ENCODE measurements around the gene LNX1. TPM values are rescaled to one million over a fixed set of nuclear protein-coding genes. Genes with fewer than 3 reads are reported as not detected.

LNX1 gene
- polyA plus RNA-seq, 3 donors: 0.09 to 0.13 TPM; not detected in 1

- H3K9me3 Mint-ChIP-seq: peaks cover 0 to 3% (median 2%) of the 10 kb centered on the region in 7 donors
- no peak for DNase-seq
- no peaks in the 10 kb centered on the region for H3K36me3 ChIP-seq (replicated peaks in 1 of 2; ENCODE audit: control insufficient read depth in 1 of 2, insufficient read depth in 2 of 2, low read length in 2 of 2)
- H3K27ac Mint-ChIP-seq: no peak overlapping the region
- H3K36me3 Mint-ChIP-seq: no peaks in the 10 kb centered on the region
- H3K27me3 Mint-ChIP-seq (ENCODE audit: low read depth in 3 of 3): peaks cover 0 to 4% (median 2%) of the 10 kb centered on the region in 3 donors
- no peak overlapping the region for H2AFZ ChIP-seq (ENCODE audit: insufficient read depth, low read depth, low read length, poor library complexity, severe bottlenecking)
- no peak overlapping the region for H3K4me3 Mint-ChIP-seq
- no peaks in the 10 kb centered on the region for H3K27me3 ChIP-seq (ENCODE audit: control insufficient read depth in 2 of 2, insufficient read depth in 2 of 2, low read length in 2 of 2)
- H3K4me2 ChIP-seq (replicated peaks; ENCODE audit: extremely low read depth, low read length, poor library complexity, severe bottlenecking): no peak overlapping the region
- H3K9ac ChIP-seq (ENCODE audit: insufficient read depth, low read length, poor library complexity, severe bottlenecking): no peak overlapping the region
- no peak for TF ChIP-seq CTCF (IDR thresholded peaks at IDR 0.05)
- WGBS (ENCODE audit: insufficient coverage): 63% methylated on average over 1 of the region's 3 CpGs
- no peaks in the 10 kb centered on the region for H4K20me1 ChIP-seq (ENCODE audit: insufficient read depth, low read length)
- H3K27ac ChIP-seq (ENCODE audit: low read depth in 1 of 2, low read length in 2 of 2): no peak overlapping the region
- H3K4me1 Mint-ChIP-seq: no peaks in the 10 kb centered on the region
- no peaks in the 10 kb centered on the region for H3K79me2 ChIP-seq (ENCODE audit: insufficient read depth, low read length)
- H3K9me3 ChIP-seq (replicated peaks in 1 of 2; ENCODE audit: control insufficient read depth in 1 of 2, insufficient read depth in 1 of 2, low read length in 2 of 2): no peaks in the 10 kb centered on the region
- H3K4me3 ChIP-seq (replicated peaks in 1 of 3; ENCODE audit: low read depth in 2 of 3, low read length in 3 of 3): no peak overlapping the region
- no peaks in the 10 kb centered on the region for H3K4me1 ChIP-seq (ENCODE audit: control insufficient read depth in 1 of 2, insufficient read depth in 2 of 2, low read length in 2 of 2)
- intact Hi-C loops (cut with micrococcal nuclease): no loop called here
Observed at GRCh38 chr4:53580274-53580673, 11.0 kb downstream of the LNX1 start.

GRCh38 chr4:53579826-53580225 lies 11.5 kb downstream of the LNX1 start:
- no CpG with 5 or more reads among the region's 3 CpGs for WGBS (ENCODE audit: insufficient coverage)
- no peaks in the 10 kb centered on the region for H4K20me1 ChIP-seq (ENCODE audit: insufficient read depth, low read length)
- H3K9ac ChIP-seq (ENCODE audit: insufficient read depth, low read length, poor library complexity, severe bottlenecking): no peak overlapping the region
- H3K27ac ChIP-seq (ENCODE audit: low read depth in 1 of 2, low read length in 2 of 2): no peak overlapping the region
- Mint-ChIP-seq H3K36me3 (no peaks in the 10 kb centered on the region), H3K27ac (no peak overlapping the region), H3K4me1 (no peaks in the 10 kb centered on the region), H3K4me3 (no peak overlapping the region), H3K9me3 (peaks cover 0 to 3% (median 2%) of the 10 kb centered on the region in 7 donors), H3K27me3 (ENCODE audit: low read depth in 3 of 3) (peaks cover 0 to 4% (median 2%) of the 10 kb centered on the region in 3 donors)
- no peaks in the 10 kb centered on the region for H3K4me1 ChIP-seq (ENCODE audit: control insufficient read depth in 1 of 2, insufficient read depth in 2 of 2, low read length in 2 of 2)
- no peak for DNase-seq
- H3K9me3 ChIP-seq (replicated peaks in 1 of 2; ENCODE audit: control insufficient read depth in 1 of 2, insufficient read depth in 1 of 2, low read length in 2 of 2): no peaks in the 10 kb centered on the region
- intact Hi-C loops (cut with micrococcal nuclease): no loop called here
- H3K36me3 ChIP-seq (replicated peaks in 1 of 2; ENCODE audit: control insufficient read depth in 1 of 2, insufficient read depth in 2 of 2, low read length in 2 of 2): no peaks in the 10 kb centered on the region
- H2AFZ ChIP-seq (ENCODE audit: insufficient read depth, low read depth, low read length, poor library complexity, severe bottlenecking): no peak overlapping the region
- no peaks in the 10 kb centered on the region for H3K79me2 ChIP-seq (ENCODE audit: insufficient read depth, low read length)
- no peak overlapping the region for H3K4me2 ChIP-seq (replicated peaks; ENCODE audit: extremely low read depth, low read length, poor library complexity, severe bottlenecking)
- TF ChIP-seq CTCF (IDR thresholded peaks at IDR 0.05): no peak
- no peaks in the 10 kb centered on the region for H3K27me3 ChIP-seq (ENCODE audit: control insufficient read depth in 2 of 2, insufficient read depth in 2 of 2, low read length in 2 of 2)
- no peak overlapping the region for H3K4me3 ChIP-seq (replicated peaks in 1 of 3; ENCODE audit: low read depth in 2 of 3, low read length in 3 of 3)

Data from CD14-positive monocyte (primary cell).